Thyroid gland (tissue), 4 donors: ENCODE measurements around the gene MCCC1.

ENCODE experiments used
- CTCF ChIP-seq, 6 experiments: fragments of 200-600 bp in 3 of 6; fragments of 450-650 bp in 3 of 6; sonication (generic) in 3 of 6; IDR thresholded peaks; one replicate each; pipeline ENCODE4 v1.5.1; 2016 to 2019; ENCODE audit warnings: antibody characterized with exemption in 6 of 6, mild to moderate bottlenecking in 2 of 6, inconsistent platforms in 1 of 6, moderate library complexity in 1 of 6
- POLR2A ChIP-seq, 2 donors: fragments of 450-650 bp; IDR thresholded peaks; one replicate each; pipeline ENCODE4 v1.6.1; 2017; ENCODE audit warnings: antibody characterized with exemption in 2 of 2, mild to moderate bottlenecking in 2 of 2, moderate library complexity in 1 of 2

DNA sequence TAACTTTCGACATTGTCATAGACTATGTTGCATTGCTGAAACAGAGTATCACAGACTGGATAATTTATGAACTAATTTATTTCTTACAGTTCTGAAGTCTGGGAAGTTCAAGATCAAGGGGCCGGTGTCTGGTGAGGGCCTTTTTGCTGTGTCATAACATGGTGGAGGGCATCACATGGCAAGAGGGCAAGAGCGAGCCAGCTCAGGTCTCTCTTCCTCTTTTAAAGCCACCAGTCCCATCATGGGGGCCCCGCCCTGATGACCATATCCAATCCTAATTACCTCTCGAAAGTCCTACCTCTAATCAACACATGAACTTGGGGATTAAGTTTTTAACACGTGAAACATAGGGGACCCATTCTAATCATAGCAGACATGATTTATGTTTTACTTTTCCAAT is 85.4 kb downstream of the MCCC1 start:
- TF ChIP-seq POLR2A (IDR thresholded peaks at IDR 0.05): no peak
- TF ChIP-seq CTCF (IDR thresholded peaks at IDR 0.05): no peak
